GM12874 (cell line): ENCODE data around the gene MFGE8.

Source experiments
- TF ChIP-seq, protein P1 (sequence below): IDR thresholded peaks from 2 replicates; pipeline ENCODE4 v1.5.1; 2011; ENCODE audit warnings: low read depth, mild to moderate bottlenecking, control low read depth, low read length, moderate library complexity; ENCODE audit not compliant: insufficient read depth

MFGE8 gene

DNA sequence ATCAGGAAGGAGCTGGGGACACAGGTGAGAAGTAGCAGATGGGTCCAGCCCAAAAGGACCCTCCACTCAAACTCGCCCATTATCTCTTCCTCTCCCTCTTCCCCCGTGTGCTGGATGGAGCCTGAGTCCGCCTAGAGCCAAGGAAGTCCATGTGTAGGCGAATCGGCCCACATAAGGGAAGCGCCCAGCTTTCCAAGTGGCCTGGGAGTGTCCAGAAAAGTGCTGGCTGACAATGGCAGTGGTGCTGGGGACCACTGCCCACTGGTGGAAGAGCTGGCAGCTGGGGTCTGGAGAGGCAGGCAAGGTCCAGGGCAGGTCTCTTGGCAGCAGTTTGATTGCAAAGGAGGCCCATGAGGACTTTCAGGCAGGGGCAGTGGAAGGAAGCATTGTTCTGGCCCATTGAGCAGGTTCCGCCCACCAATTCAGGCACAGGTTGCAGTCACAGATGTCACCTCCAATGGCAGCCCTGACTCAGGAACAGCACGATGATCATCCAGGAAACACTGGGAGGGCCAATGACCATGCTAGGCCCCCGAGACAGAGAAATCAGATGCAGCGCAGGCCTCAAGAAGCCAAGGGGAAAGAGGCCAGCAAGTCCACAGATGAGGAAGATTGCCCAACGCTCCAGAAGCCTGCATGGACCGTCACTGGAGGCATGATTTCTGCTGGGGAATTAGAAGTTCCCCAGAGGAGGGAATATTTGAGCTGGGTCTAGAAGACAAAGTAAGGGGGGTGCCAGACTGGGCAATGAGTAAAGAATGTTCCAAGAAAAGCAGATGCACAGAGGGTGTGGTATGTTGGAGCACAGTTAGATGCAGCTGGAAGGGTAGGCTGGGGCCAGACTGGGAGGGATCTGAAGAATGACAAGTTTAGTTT lies 3.0 kb downstream of the MFGE8 start:
- TF ChIP-seq, protein P1, sequence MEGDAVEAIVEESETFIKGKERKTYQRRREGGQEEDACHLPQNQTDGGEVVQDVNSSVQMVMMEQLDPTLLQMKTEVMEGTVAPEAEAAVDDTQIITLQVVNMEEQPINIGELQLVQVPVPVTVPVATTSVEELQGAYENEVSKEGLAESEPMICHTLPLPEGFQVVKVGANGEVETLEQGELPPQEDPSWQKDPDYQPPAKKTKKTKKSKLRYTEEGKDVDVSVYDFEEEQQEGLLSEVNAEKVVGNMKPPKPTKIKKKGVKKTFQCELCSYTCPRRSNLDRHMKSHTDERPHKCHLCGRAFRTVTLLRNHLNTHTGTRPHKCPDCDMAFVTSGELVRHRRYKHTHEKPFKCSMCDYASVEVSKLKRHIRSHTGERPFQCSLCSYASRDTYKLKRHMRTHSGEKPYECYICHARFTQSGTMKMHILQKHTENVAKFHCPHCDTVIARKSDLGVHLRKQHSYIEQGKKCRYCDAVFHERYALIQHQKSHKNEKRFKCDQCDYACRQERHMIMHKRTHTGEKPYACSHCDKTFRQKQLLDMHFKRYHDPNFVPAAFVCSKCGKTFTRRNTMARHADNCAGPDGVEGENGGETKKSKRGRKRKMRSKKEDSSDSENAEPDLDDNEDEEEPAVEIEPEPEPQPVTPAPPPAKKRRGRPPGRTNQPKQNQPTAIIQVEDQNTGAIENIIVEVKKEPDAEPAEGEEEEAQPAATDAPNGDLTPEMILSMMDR = no peak

DNA sequence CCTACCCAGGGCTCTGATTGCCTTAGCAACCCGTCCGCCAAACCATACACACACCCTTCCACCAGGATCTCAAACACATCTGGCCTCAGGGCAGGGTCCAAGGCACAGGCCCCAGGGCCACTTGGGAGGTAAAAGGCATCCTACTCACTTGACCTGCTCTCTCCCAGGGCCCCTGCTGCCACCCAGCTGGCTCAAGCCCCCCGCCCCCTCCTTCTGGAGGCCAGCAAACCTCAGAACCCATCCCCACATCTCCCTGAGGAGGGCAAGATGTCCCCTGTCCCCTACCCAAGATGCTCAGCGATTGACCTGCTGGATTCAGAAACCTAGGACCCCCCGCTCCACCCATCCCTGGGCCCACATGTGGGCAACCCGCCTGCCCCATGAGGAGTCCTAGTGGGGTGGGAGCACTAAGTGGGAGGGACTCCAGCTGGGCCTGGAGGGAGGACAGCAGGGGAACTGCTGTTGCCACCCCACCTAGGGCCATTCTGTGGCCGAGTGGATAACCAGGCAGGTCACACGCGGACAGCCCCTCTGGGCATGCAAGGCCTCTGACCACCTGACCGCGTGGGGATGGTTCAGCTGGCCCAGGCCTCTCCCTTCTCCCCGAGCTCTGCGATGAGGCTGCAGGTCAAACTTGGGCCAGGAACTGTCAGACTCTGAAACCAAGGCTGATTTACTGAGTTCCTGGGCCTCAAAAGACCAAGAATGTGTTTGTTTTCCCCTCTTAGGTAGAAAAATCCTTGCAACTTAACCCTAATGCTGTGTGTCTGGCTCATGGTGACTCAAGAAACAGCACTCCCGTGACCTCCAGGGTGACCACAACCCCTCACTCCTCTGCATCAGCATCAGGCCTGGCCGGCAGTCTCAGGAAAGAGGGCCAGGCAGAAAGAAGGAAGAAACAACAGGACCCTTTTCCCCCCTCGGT lies 4.2 kb downstream of the MFGE8 start:
- TF ChIP-seq, protein P1 = no peak

GRCh38 chr15:88908123-88908522 lies 5.1 kb downstream of the MFGE8 start:
- TF ChIP-seq, protein P1 = no peak

DNA sequence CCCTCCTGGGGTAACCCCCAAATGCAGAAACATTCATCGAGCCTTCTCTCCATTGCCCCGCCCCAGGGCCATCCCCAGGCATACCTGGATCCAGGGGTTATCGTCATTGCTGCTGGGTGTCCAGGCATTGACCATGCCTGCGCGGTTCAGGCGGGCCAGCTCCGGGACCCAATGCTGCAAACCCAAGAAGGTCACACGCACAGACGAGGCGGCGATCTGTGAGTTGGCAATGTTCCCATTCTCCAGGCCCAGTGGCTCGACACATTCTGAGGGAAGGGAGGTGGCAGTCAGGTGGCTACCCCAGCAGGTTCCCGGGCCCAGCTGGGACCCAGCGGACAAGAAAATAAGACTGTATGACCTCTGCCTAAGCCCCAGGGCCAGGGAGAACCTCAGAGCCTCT lies 6.1 kb downstream of the MFGE8 start:
- TF ChIP-seq, protein P1 = no peak

DNA sequence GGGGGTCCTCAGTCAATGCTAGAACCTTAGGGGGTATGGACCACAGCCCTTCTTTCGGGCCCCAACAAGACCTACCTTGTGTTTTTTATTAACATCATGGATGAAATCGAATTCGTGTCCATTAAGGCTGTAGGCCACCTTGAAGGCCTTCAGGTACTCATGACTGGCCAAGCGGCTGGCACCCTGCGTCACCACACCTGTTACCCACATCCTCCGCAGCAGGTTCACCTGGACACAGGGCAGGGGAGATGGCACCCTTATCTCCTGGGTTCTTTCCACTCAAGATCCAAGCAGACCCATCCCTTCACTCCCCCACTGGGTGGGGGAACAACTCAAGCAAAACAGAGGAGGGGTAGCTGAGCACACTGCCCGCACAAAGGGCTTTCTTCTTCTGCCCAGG lies 6.6 kb downstream of the MFGE8 start:
- TF ChIP-seq, protein P1 = no peak

DNA sequence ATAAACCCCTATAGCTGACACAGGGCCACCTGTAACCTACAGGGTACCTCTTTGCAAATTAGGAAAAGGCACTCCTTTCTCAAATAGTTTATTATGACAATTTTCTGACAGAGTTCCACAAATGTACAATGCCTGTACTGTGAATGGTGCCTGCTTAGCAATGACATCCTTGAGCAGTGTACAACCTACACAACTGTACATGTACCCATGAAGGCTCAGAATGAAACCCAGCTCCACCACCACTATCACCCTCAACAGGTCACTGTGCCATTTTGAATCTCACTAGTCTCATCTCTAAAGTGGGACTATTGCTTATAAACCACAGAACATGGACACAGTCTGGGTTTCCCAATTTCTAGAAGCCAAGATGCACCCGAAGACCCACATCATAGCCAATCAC lies 7.0 kb downstream of the MFGE8 start:
- TF ChIP-seq, protein P1 = no peak

DNA sequence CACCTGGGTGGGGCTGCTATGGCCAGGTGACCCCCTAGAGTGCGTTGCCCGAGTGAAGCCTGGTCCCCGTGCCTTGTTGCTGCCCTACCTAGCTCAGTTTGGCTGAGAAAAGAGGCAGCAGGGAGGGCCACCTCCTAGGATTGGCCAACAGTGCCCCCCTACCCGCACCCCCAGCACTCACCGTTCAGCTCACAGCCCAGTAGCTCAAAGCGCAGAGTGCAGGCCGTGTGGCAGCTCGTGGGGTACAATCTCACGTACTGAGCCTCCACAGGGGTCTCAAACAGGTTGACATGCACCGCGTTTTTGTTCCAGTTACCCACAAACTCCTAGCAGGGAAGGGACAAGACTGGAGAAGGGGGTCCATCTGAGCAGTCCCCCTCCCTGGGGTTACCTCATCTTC lies 7.6 kb downstream of the MFGE8 start:
- TF ChIP-seq, protein P1 = no peak
